GM12878 (cell line): Measurements from ENCODE around the gene FGF14. TPM values are rescaled to one million over a fixed set of nuclear protein-coding genes. Genes with fewer than 3 reads are reported as not detected.

Experiments
- ATAC-seq: fragments of 200-7000 bp; cut with Tn5 transposase; 3 replicates; pipeline ENCODE4 v1.9.1; 2020; ENCODE audit warnings: mild to moderate bottlenecking, moderate library complexity
- BruUV-seq: library from RNA; stranded (reverse); fragments of 400-500 nt; replicated peaks from 2 replicates; lab custom pipeline; 2021; lab: Mats Ljungman, UMichigan
- CTCF ChIA-PET: fragments of 300-600 bp; sonication (Branson Sonifier 250); formaldehyde crosslinking; extraction: SDS; loops from one replicate; lab custom pipeline; 2021; ENCODE audit warnings: inconsistent platforms; lab: Yijun Ruan, JAX
- POLR2A ChIA-PET: fragments of 350-600 bp; formaldehyde crosslinking; extraction: SDS; loops from one replicate; lab custom pipeline; 2021; ENCODE audit warnings: inconsistent platforms; lab: Charles Lee
- RAD21 ChIA-PET: fragments of 300-600 bp; sonication (Branson Sonifier 250); formaldehyde crosslinking; loops from one replicate; lab custom pipeline; 2023; ENCODE audit warnings: antibody characterized with exemption; ENCODE audit not compliant: unreplicated experiment; lab: Charles Lee
- SMC1A ChIA-PET: fragments of 300-600 bp; sonication (Branson Sonifier 250); formaldehyde crosslinking; loops from one replicate; lab custom pipeline; 2023; ENCODE audit not compliant: unreplicated experiment, uncharacterized antibody; lab: Charles Lee
- DNase-seq: peaks from one replicate; pipeline ENCODE4 v3.0.0-alpha.2; 2011; ENCODE audit warnings: low read depth, low spot score
- FAIRE-seq: peaks from 3 replicates; lab custom pipeline; 2011; peaks lifted over from hg19 to GRCh38; lab: Jason Lieb, UNC
- H2AFZ ChIP-seq: 2 replicates; pipeline ENCODE4 v1.6.0; 2011; ENCODE audit warnings: low read depth, low read length, control low read depth; ENCODE audit not compliant: control insufficient read depth
- H3K27ac ChIP-seq: 2 replicates; pipeline ENCODE4 v1.5.1; 2011; ENCODE audit warnings: control low read depth; ENCODE audit not compliant: control insufficient read depth, insufficient read depth
- H3K27me3 ChIP-seq, 2 experiments: replicated peaks in 1 of 2; 2 replicates each; pipeline versions ENCODE4 v1.6.0 to v1.6.1; 2011; ENCODE audit warnings: low read length in 1 of 2; ENCODE audit not compliant: control insufficient read depth in 2 of 2, insufficient read depth in 2 of 2
- H3K36me3 ChIP-seq, 2 experiments: 2 replicates each; pipeline ENCODE4 v1.5.1; 2011; ENCODE audit warnings: low read length in 1 of 2; ENCODE audit not compliant: control insufficient read depth in 2 of 2, insufficient read depth in 2 of 2
- H3K4me1 ChIP-seq: 2 replicates; pipeline ENCODE4 v1.6.1; 2011; ENCODE audit warnings: mild to moderate bottlenecking, low read length, moderate library complexity, mixed read lengths; ENCODE audit not compliant: control insufficient read depth, insufficient read depth
- H3K4me2 ChIP-seq: 2 replicates; pipeline ENCODE4 v1.6.0; 2011; ENCODE audit warnings: control low read depth; ENCODE audit not compliant: control insufficient read depth, insufficient read depth
- H3K4me3 ChIP-seq: fragments of 200-600 bp; sonication (generic); 2 replicates; pipeline ENCODE4 v1.5.1; 2016
- H3K79me2 ChIP-seq: 2 replicates; pipeline ENCODE4 v1.6.0; 2011; ENCODE audit warnings: low read length; ENCODE audit not compliant: control insufficient read depth, insufficient read depth
- H3K9ac ChIP-seq: 2 replicates; pipeline ENCODE4 v1.8.0; 2011; ENCODE audit warnings: low read length, control low read depth, mixed read lengths; ENCODE audit not compliant: control insufficient read depth, insufficient read depth
- H3K9me3 ChIP-seq: replicated peaks from 3 replicates; pipeline ENCODE4 v1.5.1; 2011; ENCODE audit warnings: mild to moderate bottlenecking, low read length; ENCODE audit not compliant: control insufficient read depth, insufficient read depth
- H4K20me1 ChIP-seq: 2 replicates; pipeline ENCODE4 v1.6.0; 2011; ENCODE audit not compliant: control insufficient read depth, insufficient read depth
- DPF2 ChIP-seq: fragments of 450-650 bp; IDR thresholded peaks from 2 replicates; pipeline ENCODE4 v1.6.1; 2017; ENCODE audit warnings: mild to moderate bottlenecking
- EZH2 ChIP-seq: IDR thresholded peaks from 2 replicates; pipeline ENCODE4 v1.6.1; 2012; ENCODE audit warnings: low read depth, mild to moderate bottlenecking, control low read depth, inconsistent platforms, low read length, borderline replicate concordance; ENCODE audit not compliant: control insufficient read depth
- GABPA ChIP-seq: IDR thresholded peaks from 2 replicates; pipeline ENCODE4 v1.6.1; 2014; ENCODE audit warnings: antibody characterized with exemption, low read depth, mild to moderate bottlenecking, inconsistent platforms
- IRF5 ChIP-seq: fragments of 450-650 bp; IDR thresholded peaks from 2 replicates; pipeline ENCODE4 v1.6.1; 2017; ENCODE audit warnings: borderline replicate concordance
- JUNB ChIP-seq: IDR thresholded peaks from 2 replicates; pipeline ENCODE4 v1.6.1; 2016; ENCODE audit warnings: antibody characterized with exemption, mild to moderate bottlenecking
- KLF5 ChIP-seq: fragments of 450-650 bp; IDR thresholded peaks from 2 replicates; pipeline ENCODE4 v1.6.1; 2014; ENCODE audit warnings: mild to moderate bottlenecking; ENCODE audit not compliant: partially characterized antibody
- MYB ChIP-seq: fragments of 150-350 bp; IDR thresholded peaks from 2 replicates; pipeline ENCODE4 v1.6.1; 2014; ENCODE audit warnings: mild to moderate bottlenecking, low read depth, low read length, borderline replicate concordance
- RBBP5 ChIP-seq: fragments of 200-600 bp; sonication (generic); conservative IDR thresholded peaks from 2 replicates; pipeline ENCODE4 v1.6.1; 2016
- RFX5 ChIP-seq: IDR thresholded peaks from 2 replicates; pipeline ENCODE4 v1.6.1; 2011; ENCODE audit warnings: low read depth, low read length, improper control_type of control experiment
- SMAD1 ChIP-seq: fragments of 450-650 bp; IDR thresholded peaks from 2 replicates; pipeline ENCODE4 v1.6.1; 2018; ENCODE audit warnings: mild to moderate bottlenecking, low read depth; ENCODE audit not compliant: partially characterized antibody
- in situ Hi-C: fragments of 300-500 bp; cut with MboI; formaldehyde crosslinking; loops from 9 replicates; pipeline ENCODE4 v1.14.3; 2018; ENCODE audit warnings: mixed read lengths
- intact Hi-C: fragments of 100-400 bp; cut with micrococcal nuclease; formaldehyde crosslinking; loops from one replicate; pipeline ENCODE4 v1.14.2; 2022; ENCODE audit not compliant: unreplicated experiment
- polyA plus RNA-seq, 11 experiments: library from polyadenylated mRNA; depleted of rRNA in 4 of 11; unstranded in 6 of 11; stranded (reverse) in 5 of 11; fragments of >200 nt; fragmentation: Nextera tagmentation in 4 of 11; fragmentation: Illumina TruSeq in 1 of 11; extraction: Ambion mirVana in 4 of 11; extraction: Trizol in 1 of 11; gene quantifications; 1 replicate in 1 of 11; 2 replicates in 10 of 11; pipeline versions ENCODE4 v1.2.1 to v1.2.3, GENCODE V29; 2011 to 2016; ENCODE audit warnings: inconsistent platforms in 2 of 11, missing spikeins in 2 of 11, low read depth in 1 of 11
- total RNA-seq, 4 experiments: library from RNA; depleted of rRNA in 3 of 4; stranded (reverse); fragments of >200 nt in 3 of 4; fragmentation: Illumina TruSeq in 1 of 4; extraction: Trizol in 1 of 4; gene quantifications; 2 replicates each; pipeline versions ENCODE4 v1.2.1 to v1.2.3, GENCODE V29; 2013 to 2021
- TF ChIP-seq, protein P1 (sequence below): IDR thresholded peaks from 2 replicates; pipeline ENCODE4 v1.6.1; 2011; ENCODE audit warnings: mild to moderate bottlenecking, low read depth, low read length, moderate library complexity; ENCODE audit not compliant: insufficient replicate concordance
- TF ChIP-seq, protein P2 (sequence below): IDR thresholded peaks from 2 replicates; pipeline ENCODE4 v1.6.1; 2012; ENCODE audit warnings: low read depth, low read length, improper control_type of control experiment

FGF14 gene
- total and polyA plus RNA-seq, 10 of the 15 experiments (the other 5 are each of a cell fraction or from before 2014, with no cell fraction given): under 0.01 to 0.44 (median 0.04) TPM

DNA sequence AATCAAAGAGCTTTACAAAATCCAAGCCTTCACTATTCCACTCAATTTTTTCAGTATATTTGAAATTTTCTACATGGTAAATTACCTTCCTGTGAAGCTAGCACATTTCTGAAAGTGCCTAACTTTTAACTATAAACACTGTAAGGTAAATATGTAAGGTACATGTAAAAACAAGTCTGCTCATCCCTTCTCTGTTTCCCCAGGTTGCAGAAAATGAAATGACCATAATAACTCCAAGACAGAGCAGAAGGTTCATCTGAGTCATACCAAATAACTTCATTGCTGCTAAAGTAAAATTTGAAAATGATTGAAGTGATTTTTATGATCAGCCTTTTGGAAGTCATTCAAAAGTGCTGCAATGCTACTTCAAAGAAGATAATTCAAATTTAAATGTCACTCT lies 28.6 kb downstream of the FGF14 start:
- intact Hi-C loops (no loop called here), in situ Hi-C loops (no loop called here)
- no peak overlapping the region for H3K27ac ChIP-seq
- H3K9me3 ChIP-seq: no peaks in the 10 kb centered on the region
- no peaks in the 10 kb centered on the region for H3K27me3 ChIP-seq
- no peak overlapping the region for H2AFZ ChIP-seq
- H4K20me1 ChIP-seq: no peaks in the 10 kb centered on the region
- BruUV-seq: no TSS peak
- SMC1A ChIA-PET: no interaction called here
- no peaks in the 10 kb centered on the region for H3K4me1 ChIP-seq
- POLR2A ChIA-PET: no interaction called here
- no peak overlapping the region for H3K4me3 ChIP-seq
- ATAC-seq (no peak), FAIRE-seq (no peak), DNase-seq (no peak)
- RAD21 ChIA-PET: no interaction called here
- H3K79me2 ChIP-seq: no peaks in the 10 kb centered on the region
- H3K9ac ChIP-seq: no peak overlapping the region
- H3K4me2 ChIP-seq: no peak overlapping the region
- CTCF ChIA-PET: no interaction called here
- no peaks in the 10 kb centered on the region for H3K36me3 ChIP-seq
- TF ChIP-seq IRF5: no peak
- TF ChIP-seq RFX5: no peak
- TF ChIP-seq RBBP5: no peak
- no peak for TF ChIP-seq KLF5
- TF ChIP-seq, protein P1, sequence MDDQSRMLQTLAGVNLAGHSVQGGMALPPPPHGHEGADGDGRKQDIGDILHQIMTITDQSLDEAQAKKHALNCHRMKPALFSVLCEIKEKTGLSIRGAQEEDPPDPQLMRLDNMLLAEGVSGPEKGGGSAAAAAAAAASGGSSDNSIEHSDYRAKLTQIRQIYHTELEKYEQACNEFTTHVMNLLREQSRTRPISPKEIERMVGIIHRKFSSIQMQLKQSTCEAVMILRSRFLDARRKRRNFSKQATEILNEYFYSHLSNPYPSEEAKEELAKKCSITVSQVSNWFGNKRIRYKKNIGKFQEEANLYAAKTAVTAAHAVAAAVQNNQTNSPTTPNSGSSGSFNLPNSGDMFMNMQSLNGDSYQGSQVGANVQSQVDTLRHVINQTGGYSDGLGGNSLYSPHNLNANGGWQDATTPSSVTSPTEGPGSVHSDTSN: no peak
- no peak for TF ChIP-seq JUNB
- TF ChIP-seq SMAD1: no peak
- no peak for TF ChIP-seq MYB
- TF ChIP-seq GABPA: no peak
- TF ChIP-seq, protein P2, sequence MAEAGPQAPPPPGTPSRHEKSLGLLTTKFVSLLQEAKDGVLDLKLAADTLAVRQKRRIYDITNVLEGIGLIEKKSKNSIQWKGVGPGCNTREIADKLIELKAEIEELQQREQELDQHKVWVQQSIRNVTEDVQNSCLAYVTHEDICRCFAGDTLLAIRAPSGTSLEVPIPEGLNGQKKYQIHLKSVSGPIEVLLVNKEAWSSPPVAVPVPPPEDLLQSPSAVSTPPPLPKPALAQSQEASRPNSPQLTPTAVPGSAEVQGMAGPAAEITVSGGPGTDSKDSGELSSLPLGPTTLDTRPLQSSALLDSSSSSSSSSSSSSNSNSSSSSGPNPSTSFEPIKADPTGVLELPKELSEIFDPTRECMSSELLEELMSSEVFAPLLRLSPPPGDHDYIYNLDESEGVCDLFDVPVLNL: no peak
- TF ChIP-seq EZH2: no peak
- no peak for TF ChIP-seq DPF2
